ENCODE measurements around the gene POLE. TPM values are rescaled to one million over a fixed set of nuclear protein-coding genes. Genes with fewer than 3 reads are reported as not detected.

Gene POLE
- total RNA-seq, 1 experiment from 2014 or later, result 147 TPM

DNA sequence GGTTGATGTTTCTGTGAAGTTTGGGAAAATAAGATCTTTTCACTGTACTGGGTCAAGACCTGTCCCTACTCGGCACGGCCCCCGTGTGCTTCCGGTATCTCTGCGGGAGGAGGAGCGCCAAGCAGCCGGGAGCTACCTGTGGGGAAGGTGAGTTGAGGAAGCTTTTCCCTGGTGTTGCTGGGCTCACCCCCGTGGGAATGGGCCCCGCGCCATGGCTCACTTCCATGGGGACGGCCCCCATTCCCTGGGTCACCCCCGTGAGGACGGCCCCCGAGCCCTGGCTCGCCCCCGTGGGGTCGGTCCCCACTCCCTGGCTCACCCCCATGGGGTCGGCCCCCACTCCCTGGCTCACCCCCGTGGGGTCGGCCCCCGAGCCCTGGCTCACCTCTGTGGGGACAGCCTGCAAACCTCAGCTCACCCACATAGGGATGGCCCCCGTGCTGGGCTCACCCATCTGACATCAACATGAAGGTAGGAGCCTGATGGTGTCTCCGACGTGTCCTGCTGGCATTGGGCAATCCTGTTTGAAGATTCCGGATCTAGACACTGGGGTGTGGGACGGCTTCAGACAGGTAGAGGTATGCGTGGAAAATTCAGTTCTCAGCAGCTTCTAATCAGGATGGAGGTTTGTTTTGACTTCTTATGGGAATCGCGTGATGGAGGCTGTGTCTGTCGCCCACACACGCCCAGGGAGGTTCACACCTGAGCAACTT, 85.8 kb downstream of the POLE start:
- Histone ChIP-seq H4K91ac (ENCODE audit: insufficient read length, low read depth, low read length) (no peak overlapping the region), H3K27me3 (ENCODE audit: insufficient read depth, low read length) (peaks cover 17% of the 10 kb centered on the region)
- DNase-seq, result no peak

More for the DNA sequence above, 85.8 kb downstream of the POLE start:
- H3K4me2 ChIP-seq (ENCODE audit: insufficient read depth, insufficient read length, low read length), result no peak overlapping the region
- H4K5ac ChIP-seq (ENCODE audit: insufficient read length, low read depth, low read length), result no peak overlapping the region
- WGBS (ENCODE audit: extremely low coverage, insufficient read length, low lambda C conversion rate), result no CpG with 5 or more reads among the region's 31 CpGs
- H3K79me2 ChIP-seq (ENCODE audit: insufficient read depth, low read length), result no peaks in the 10 kb centered on the region
- H3T11ph ChIP-seq (ENCODE audit: low read length), result no peak overlapping the region
- H4K8ac ChIP-seq (replicated peaks; ENCODE audit: insufficient read length, low read depth, low read length), result no peak overlapping the region
- H2BK20ac ChIP-seq (ENCODE audit: low read depth, low read length, poor library complexity, severe bottlenecking), result no peak overlapping the region
- H3K79me1 ChIP-seq (ENCODE audit: insufficient read depth, low read depth, low read length, poor library complexity, severe bottlenecking), result no peaks in the 10 kb centered on the region
- no peak overlapping the region for H2BK15ac ChIP-seq (ENCODE audit: low read depth, low read length)
- H3K4me1 Mint-ChIP-seq, result peaks cover 13 to 25% of the 10 kb centered on the region in 2 experiments
- H3K9me3 ChIP-seq (ENCODE audit: control insufficient read depth, low read depth, low read length), result no peaks in the 10 kb centered on the region
- peak overlapping the region in 1 of 2 experiments; percentile 21; a peak in 2 of 5 replicates for H3K4me3 Mint-ChIP-seq
- no peak overlapping the region for H2BK5ac ChIP-seq (ENCODE audit: insufficient read length, low read length)
- TF ChIP-seq, protein P1, sequence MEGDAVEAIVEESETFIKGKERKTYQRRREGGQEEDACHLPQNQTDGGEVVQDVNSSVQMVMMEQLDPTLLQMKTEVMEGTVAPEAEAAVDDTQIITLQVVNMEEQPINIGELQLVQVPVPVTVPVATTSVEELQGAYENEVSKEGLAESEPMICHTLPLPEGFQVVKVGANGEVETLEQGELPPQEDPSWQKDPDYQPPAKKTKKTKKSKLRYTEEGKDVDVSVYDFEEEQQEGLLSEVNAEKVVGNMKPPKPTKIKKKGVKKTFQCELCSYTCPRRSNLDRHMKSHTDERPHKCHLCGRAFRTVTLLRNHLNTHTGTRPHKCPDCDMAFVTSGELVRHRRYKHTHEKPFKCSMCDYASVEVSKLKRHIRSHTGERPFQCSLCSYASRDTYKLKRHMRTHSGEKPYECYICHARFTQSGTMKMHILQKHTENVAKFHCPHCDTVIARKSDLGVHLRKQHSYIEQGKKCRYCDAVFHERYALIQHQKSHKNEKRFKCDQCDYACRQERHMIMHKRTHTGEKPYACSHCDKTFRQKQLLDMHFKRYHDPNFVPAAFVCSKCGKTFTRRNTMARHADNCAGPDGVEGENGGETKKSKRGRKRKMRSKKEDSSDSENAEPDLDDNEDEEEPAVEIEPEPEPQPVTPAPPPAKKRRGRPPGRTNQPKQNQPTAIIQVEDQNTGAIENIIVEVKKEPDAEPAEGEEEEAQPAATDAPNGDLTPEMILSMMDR (conservative IDR thresholded peaks at IDR 0.05), result no peak
- no peak overlapping the region for H2AFZ ChIP-seq (ENCODE audit: low read length)
- no peak overlapping the region for H3K9ac ChIP-seq (ENCODE audit: extremely low read depth, insufficient read length, low read length)
- H3K27ac ChIP-seq (ENCODE audit: insufficient read length, low read depth, low read length), result no peak overlapping the region
- no peak overlapping the region for H2BK120ac ChIP-seq (ENCODE audit: low read depth, low read length, poor library complexity, severe bottlenecking)
- no peaks in the 10 kb centered on the region; a peak in 1 of 7 replicates for H3K36me3 Mint-ChIP-seq (ENCODE audit: insufficient read depth in 1 of 3, low read depth in 3 of 3)
- H3K14ac ChIP-seq (ENCODE audit: insufficient read depth, low read length), result no peak overlapping the region
- no peak overlapping the region; a peak in 2 of 7 replicates for H3K27ac Mint-ChIP-seq
- peaks cover 4% of the 10 kb centered on the region for H3K23me2 ChIP-seq (ENCODE audit: insufficient read length, low read depth, low read length, poor library complexity, severe bottlenecking)
- peaks cover 0 to 2% of the 10 kb centered on the region in 2 experiments; a peak in 2 of 5 replicates for H3K9me3 Mint-ChIP-seq
- H3K56ac ChIP-seq (ENCODE audit: insufficient read length, low read depth, low read length), result no peak overlapping the region
- H3K27me3 Mint-ChIP-seq (ENCODE audit: low read depth), result peaks cover 87% of the 10 kb centered on the region
- H3K4me1 ChIP-seq (ENCODE audit: insufficient read depth, low read length), result no peaks in the 10 kb centered on the region
- no peak overlapping the region for H3K4ac ChIP-seq (ENCODE audit: low read depth, low read length)
- H2AK5ac ChIP-seq (ENCODE audit: insufficient read length, low read length), result no peak overlapping the region
- no peaks in the 10 kb centered on the region for H4K20me1 ChIP-seq (ENCODE audit: control insufficient read depth, insufficient read depth, insufficient read length)
- H2BK12ac ChIP-seq (ENCODE audit: insufficient read length, low read depth, low read length), result no peak overlapping the region
- H3K18ac ChIP-seq (ENCODE audit: insufficient read length, low read depth, low read length), result no peak overlapping the region
- H3K23ac ChIP-seq (ENCODE audit: insufficient read length, low read depth, low read length), result no peak overlapping the region

All from H9 (cell line).